Fibroblast of lung (primary cell): ENCODE measurements around the gene RTP2. TPM values are rescaled to one million over a fixed set of nuclear protein-coding genes. Genes with fewer than 3 reads are reported as not detected.

Experiments used
- DNase-seq, 2 donors: peaks; one replicate each; pipeline versions ENCODE4 v3.0.0 to v3.0.0-alpha.2; 2010; ENCODE audit warnings: low read depth in 2 of 2
- H2AFZ ChIP-seq: 2 replicates; pipeline ENCODE4 v1.5.1; 2012; ENCODE audit warnings: low read length, control low read depth, inconsistent platforms
- H3K27ac ChIP-seq: 2 replicates; pipeline ENCODE4 v1.5.1; 2011; ENCODE audit warnings: low read length, control low read depth; ENCODE audit not compliant: insufficient read depth
- H3K27me3 ChIP-seq: 2 replicates; pipeline ENCODE4 v1.5.1; 2011; ENCODE audit warnings: mild to moderate bottlenecking, low read length; ENCODE audit not compliant: control insufficient read depth, insufficient read depth
- H3K36me3 ChIP-seq: 2 replicates; pipeline ENCODE4 v1.5.1; 2011; ENCODE audit warnings: low read length; ENCODE audit not compliant: control insufficient read depth, insufficient read depth
- H3K4me1 ChIP-seq: 2 replicates; pipeline ENCODE4 v1.5.1; 2011; ENCODE audit warnings: low read length; ENCODE audit not compliant: control insufficient read depth, insufficient read depth; ENCODE audit errors: extremely low read depth
- H3K4me2 ChIP-seq: 2 replicates; pipeline ENCODE4 v1.5.1; 2011; ENCODE audit warnings: low read length, control low read depth; ENCODE audit not compliant: insufficient read depth; ENCODE audit errors: extremely low read depth
- H3K4me3 ChIP-seq, 4 experiments: fragments of 200-600 bp in 1 of 4; sonication (generic) in 1 of 4; replicated peaks in 1 of 4; 2 replicates each; pipeline ENCODE4 v1.5.1; 2011 to 2016; ENCODE audit warnings: low read length in 4 of 4, low read depth in 3 of 4, mild to moderate bottlenecking in 3 of 4, control low read depth in 2 of 4, inconsistent platforms in 1 of 4, mixed read lengths in 1 of 4; ENCODE audit not compliant: insufficient read depth in 1 of 4; ENCODE audit errors: control extremely low read depth in 1 of 4
- H3K79me2 ChIP-seq: 2 replicates; pipeline ENCODE4 v1.5.1; 2012; ENCODE audit warnings: mild to moderate bottlenecking, low read length, inconsistent platforms; ENCODE audit not compliant: control insufficient read depth, insufficient read depth
- H3K9ac ChIP-seq: 2 replicates; pipeline ENCODE4 v1.5.1; 2011; ENCODE audit warnings: mild to moderate bottlenecking, low read length, control low read depth; ENCODE audit not compliant: insufficient read depth
- H3K9me3 ChIP-seq: 2 replicates; pipeline ENCODE4 v1.5.1; 2012; ENCODE audit warnings: low read depth, low read length; ENCODE audit not compliant: control insufficient read depth, insufficient read depth
- H4K20me1 ChIP-seq: 2 replicates; pipeline ENCODE4 v1.5.1; 2011; ENCODE audit warnings: low read length; ENCODE audit not compliant: control insufficient read depth, insufficient read depth; ENCODE audit errors: extremely low read depth
- CTCF ChIP-seq, 2 donors: IDR thresholded peaks in 1 of 2; conservative IDR thresholded peaks in 1 of 2; 1 replicate in 1 of 2; 2 replicates in 1 of 2; pipeline ENCODE4 v1.5.1; 2011 to 2012; ENCODE audit warnings: low read length in 2 of 2, control low read depth in 1 of 2, inconsistent platforms in 1 of 2, low read depth in 1 of 2, mild to moderate bottlenecking in 1 of 2
- EZH2 ChIP-seq: IDR thresholded peaks from 2 replicates; pipeline ENCODE4 v1.5.1; 2012; ENCODE audit warnings: low read length, control low read depth, mild to moderate bottlenecking; ENCODE audit errors: missing control alignments
- polyA plus RNA-seq, 2 donors: library from polyadenylated mRNA; depleted of rRNA in 1 of 2; stranded (reverse) in 1 of 2; unstranded in 1 of 2; fragments of >200 nt; gene quantifications; 2 replicates each; pipeline ENCODE4 v1.2.1, GENCODE V29; 2011 to 2012; ENCODE audit warnings: missing spikeins in 1 of 2
- total RNA-seq: library from RNA; depleted of rRNA; stranded (reverse); fragments of >200 nt; gene quantifications from 2 replicates; pipeline ENCODE4 v1.2.1, GENCODE V29; 2014

The RTP2 gene
- total and polyA plus RNA-seq, 2 donors (not counting 1 experiment from before 2014, with no cell fraction given), result not detected

DNA sequence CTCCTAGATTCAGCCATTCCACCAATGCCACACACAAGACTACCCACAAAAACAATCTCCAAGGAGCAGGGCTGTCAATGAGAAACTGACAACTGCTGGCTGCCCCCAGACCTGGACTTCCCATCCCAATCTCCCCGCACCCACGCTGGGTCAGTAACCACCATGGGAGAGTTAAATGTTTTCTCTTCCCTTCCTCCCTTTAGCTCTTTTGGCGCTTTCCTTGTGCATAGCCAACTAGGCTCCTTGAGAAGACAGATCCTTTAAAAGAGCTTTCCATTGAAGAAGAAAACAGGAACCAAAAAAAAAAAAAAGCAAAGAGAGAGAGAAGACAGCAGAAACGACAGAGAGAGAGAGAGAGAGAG is 34.6 kb upstream of the RTP2 start:
- no peak overlapping the region for H3K9ac ChIP-seq
- DNase-seq, result no peak
- peak overlapping the region; percentile 30 to 95 (median 67) for H3K4me3 ChIP-seq
- peaks cover 27% of the 10 kb centered on the region for H3K4me1 ChIP-seq
- H3K27me3 ChIP-seq, result no peaks in the 10 kb centered on the region
- peaks cover 4% of the 10 kb centered on the region for H4K20me1 ChIP-seq
- no peak overlapping the region for H2AFZ ChIP-seq
- H3K36me3 ChIP-seq, result peaks cover 5% of the 10 kb centered on the region
- TF ChIP-seq EZH2 (no peak), CTCF (conservative IDR thresholded peaks at IDR 0.05 in 1 of 2, IDR thresholded peaks at IDR 0.05 in 1 of 2; ENCODE audit: low read depth in 1 of 2, low read length in 2 of 2) (no peak)
- peaks cover 62% of the 10 kb centered on the region for H3K79me2 ChIP-seq
- peak overlapping the region; percentile 100 for H3K4me2 ChIP-seq
- peak overlapping the region; percentile 93 for H3K27ac ChIP-seq
- no peaks in the 10 kb centered on the region for H3K9me3 ChIP-seq

- no peak overlapping the region for H2AFZ ChIP-seq
- peaks cover 25% of the 10 kb centered on the region for H3K4me1 ChIP-seq
- DNase-seq, result peak; percentile 71 to 79
- TF ChIP-seq CTCF (conservative IDR thresholded peaks at IDR 0.05 in 1 of 2, IDR thresholded peaks at IDR 0.05 in 1 of 2; ENCODE audit: low read depth in 1 of 2, low read length in 2 of 2) (no peak), EZH2 (no peak)
- H3K9me3 ChIP-seq, result no peaks in the 10 kb centered on the region
- peaks cover 4% of the 10 kb centered on the region for H4K20me1 ChIP-seq
- peaks cover 7% of the 10 kb centered on the region for H3K36me3 ChIP-seq
- H3K4me2 ChIP-seq, result peak overlapping the region; percentile 100
- H3K79me2 ChIP-seq, result peaks cover 57% of the 10 kb centered on the region
- no peaks in the 10 kb centered on the region for H3K27me3 ChIP-seq
- H3K9ac ChIP-seq, result no peak overlapping the region
- H3K27ac ChIP-seq, result peak overlapping the region; percentile 43
- H3K4me3 ChIP-seq, result peak overlapping the region in 2 of 4 experiments; percentile 79 to 95
These were observed 34.1 kb upstream of the RTP2 start for GRCh38 chr3:187736418-187736871.

DNA sequence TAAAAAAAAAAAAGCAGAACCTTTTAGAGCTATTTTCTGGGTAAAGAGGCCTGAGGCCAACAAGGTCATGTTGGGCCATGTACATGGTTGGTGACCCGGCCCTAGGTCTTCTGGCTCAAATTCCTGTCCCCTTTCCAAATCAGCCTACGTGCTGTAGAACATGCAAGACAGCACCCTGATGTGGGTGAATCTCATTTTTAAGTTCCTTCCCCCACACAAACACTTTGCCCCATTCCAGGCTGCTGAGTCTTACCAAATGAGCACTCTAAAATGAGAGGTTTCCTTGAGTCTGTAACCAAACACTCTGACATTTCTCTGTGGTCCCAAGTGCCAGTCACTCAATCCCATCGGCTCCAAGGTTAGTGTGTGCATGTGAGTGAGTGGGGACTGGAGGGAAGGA is 33.5 kb upstream of the RTP2 start:
- peaks cover 4% of the 10 kb centered on the region for H4K20me1 ChIP-seq
- no peak overlapping the region for H3K27ac ChIP-seq
- H3K9ac ChIP-seq, result peak overlapping the region; percentile 20
- H3K36me3 ChIP-seq, result peaks cover 7% of the 10 kb centered on the region
- H3K9me3 ChIP-seq, result no peaks in the 10 kb centered on the region
- peak; percentile 18 to 39 for DNase-seq
- no peak overlapping the region for H3K4me3 ChIP-seq
- peaks cover 51% of the 10 kb centered on the region for H3K79me2 ChIP-seq
- H3K4me1 ChIP-seq, result peaks cover 25% of the 10 kb centered on the region
- H2AFZ ChIP-seq, result no peak overlapping the region
- H3K4me2 ChIP-seq, result peak overlapping the region; percentile 100
- no peaks in the 10 kb centered on the region for H3K27me3 ChIP-seq
- no peak for TF ChIP-seq EZH2
- TF ChIP-seq CTCF (conservative IDR thresholded peaks at IDR 0.05 in 1 of 2, IDR thresholded peaks at IDR 0.05 in 1 of 2; ENCODE audit: low read depth in 1 of 2, low read length in 2 of 2), result no peak
